Loucy (cell line): ENCODE results near the gene PDE6C.

Source experiments
- EZH2phosphoT487 ChIP-seq: fragments of 200-600 bp; IDR thresholded peaks from 2 replicates; pipeline ENCODE4 v1.6.1; 2018; ENCODE audit warnings: antibody characterized with exemption, mild to moderate bottlenecking, moderate library complexity, borderline replicate concordance
- TF ChIP-seq, protein P1 (sequence below): fragments of 200-600 bp; sonication (generic); conservative IDR thresholded peaks from 2 replicates; pipeline ENCODE4 v1.5.1; 2014; ENCODE audit warnings: mild to moderate bottlenecking, antibody characterized with exemption, low read length

- TF ChIP-seq, protein P1, sequence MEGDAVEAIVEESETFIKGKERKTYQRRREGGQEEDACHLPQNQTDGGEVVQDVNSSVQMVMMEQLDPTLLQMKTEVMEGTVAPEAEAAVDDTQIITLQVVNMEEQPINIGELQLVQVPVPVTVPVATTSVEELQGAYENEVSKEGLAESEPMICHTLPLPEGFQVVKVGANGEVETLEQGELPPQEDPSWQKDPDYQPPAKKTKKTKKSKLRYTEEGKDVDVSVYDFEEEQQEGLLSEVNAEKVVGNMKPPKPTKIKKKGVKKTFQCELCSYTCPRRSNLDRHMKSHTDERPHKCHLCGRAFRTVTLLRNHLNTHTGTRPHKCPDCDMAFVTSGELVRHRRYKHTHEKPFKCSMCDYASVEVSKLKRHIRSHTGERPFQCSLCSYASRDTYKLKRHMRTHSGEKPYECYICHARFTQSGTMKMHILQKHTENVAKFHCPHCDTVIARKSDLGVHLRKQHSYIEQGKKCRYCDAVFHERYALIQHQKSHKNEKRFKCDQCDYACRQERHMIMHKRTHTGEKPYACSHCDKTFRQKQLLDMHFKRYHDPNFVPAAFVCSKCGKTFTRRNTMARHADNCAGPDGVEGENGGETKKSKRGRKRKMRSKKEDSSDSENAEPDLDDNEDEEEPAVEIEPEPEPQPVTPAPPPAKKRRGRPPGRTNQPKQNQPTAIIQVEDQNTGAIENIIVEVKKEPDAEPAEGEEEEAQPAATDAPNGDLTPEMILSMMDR: no peak
- TF ChIP-seq EZH2phosphoT487: no peak
Observed at GRCh38 chr10:93711891-93712290, 99.6 kb downstream of the PDE6C start.
